ENCODE results near the gene NYNRIN. TPM values are rescaled to one million over a fixed set of nuclear protein-coding genes. Genes with fewer than 3 reads are reported as not detected.
"Not testable (repeated sequence)": the region's sequence is repeated elsewhere in the genome, so short reads cannot be mapped to it uniquely, and the experiment has no call there.

The NYNRIN gene
- total and polyA plus RNA-seq, 3 donors from 2014 or later: 21.8 to 22.0 (median 21.8) TPM

DNA sequence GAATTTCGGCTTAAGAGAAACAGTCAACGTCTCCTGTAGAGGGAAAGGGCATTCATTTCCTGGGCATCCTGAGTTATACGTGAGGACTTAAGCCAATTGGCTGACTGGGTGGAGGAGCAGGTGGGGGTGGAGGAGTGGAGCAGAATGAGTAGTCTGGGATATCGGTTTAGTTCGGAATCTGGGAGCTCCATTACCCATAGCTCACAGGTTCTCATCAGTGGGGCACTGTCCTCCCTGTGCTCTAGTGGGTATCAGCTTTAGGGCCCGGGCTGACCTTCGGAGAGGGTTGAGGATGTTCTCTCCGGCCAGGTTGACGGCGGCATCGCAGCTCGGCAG lies 43.1 kb downstream of the NYNRIN start:
- Histone ChIP-seq H3K27ac (peak overlapping the region; percentile 93 to 96), H3K4me3 (peak overlapping the region; percentile 70 to 84), H3K9me3 (no peaks in the 10 kb centered on the region), H3K27me3 (no peaks in the 10 kb centered on the region), H3K4me1 (peaks cover 17% of the 10 kb centered on the region), H3K36me3 (ENCODE audit: low read depth, missing control alignments) (no peaks in the 10 kb centered on the region)
- intact Hi-C loops (cut with DNase I; ENCODE audit: low total_unique reads): no loop called here
- DNase-seq: no peak
- 1 to 2% methylated on average over 7 to 12 of the region's 12 CpGs for WGBS, 2 donors
- TF ChIP-seq POLR2A (IDR thresholded peaks at IDR 0.05): no peak
- TF ChIP-seq, protein P1, sequence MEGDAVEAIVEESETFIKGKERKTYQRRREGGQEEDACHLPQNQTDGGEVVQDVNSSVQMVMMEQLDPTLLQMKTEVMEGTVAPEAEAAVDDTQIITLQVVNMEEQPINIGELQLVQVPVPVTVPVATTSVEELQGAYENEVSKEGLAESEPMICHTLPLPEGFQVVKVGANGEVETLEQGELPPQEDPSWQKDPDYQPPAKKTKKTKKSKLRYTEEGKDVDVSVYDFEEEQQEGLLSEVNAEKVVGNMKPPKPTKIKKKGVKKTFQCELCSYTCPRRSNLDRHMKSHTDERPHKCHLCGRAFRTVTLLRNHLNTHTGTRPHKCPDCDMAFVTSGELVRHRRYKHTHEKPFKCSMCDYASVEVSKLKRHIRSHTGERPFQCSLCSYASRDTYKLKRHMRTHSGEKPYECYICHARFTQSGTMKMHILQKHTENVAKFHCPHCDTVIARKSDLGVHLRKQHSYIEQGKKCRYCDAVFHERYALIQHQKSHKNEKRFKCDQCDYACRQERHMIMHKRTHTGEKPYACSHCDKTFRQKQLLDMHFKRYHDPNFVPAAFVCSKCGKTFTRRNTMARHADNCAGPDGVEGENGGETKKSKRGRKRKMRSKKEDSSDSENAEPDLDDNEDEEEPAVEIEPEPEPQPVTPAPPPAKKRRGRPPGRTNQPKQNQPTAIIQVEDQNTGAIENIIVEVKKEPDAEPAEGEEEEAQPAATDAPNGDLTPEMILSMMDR (IDR thresholded peaks at IDR 0.05): no peak

GRCh38 chr14:24442240-24443052 lies 43.6 kb downstream of the NYNRIN start, which contains the start of gene SDR39U1:
Gene SDR39U1 (minus strand): TSS chr14:24442776. CDS start chr14:24442769, 7 bp downstream.
- Histone ChIP-seq H3K4me3 (peak within 1 kb of the TSS; percentile 70 to 84), H3K4me1 (peaks cover 17% of the 10 kb centered on the region), H3K36me3 (ENCODE audit: low read depth, missing control alignments) (no peaks in the 10 kb centered on the region), H3K27ac (peak within 1 kb of the TSS; percentile 93 to 96), H3K27me3 (no peaks in the 10 kb centered on the region), H3K9me3 (no peaks in the 10 kb centered on the region)
- DNase-seq: peak; percentile 98
- TF ChIP-seq, protein P1 (IDR thresholded peaks at IDR 0.05): peak in 1 of 3 experiments; percentile 6
- peak; percentile 71 for TF ChIP-seq POLR2A (IDR thresholded peaks at IDR 0.05)
- WGBS, 2 donors: 0 to 1% methylated on average over 29 to 50 of the region's 52 CpGs
- intact Hi-C loops (cut with DNase I; ENCODE audit: low total_unique reads): no loop called here

DNA sequence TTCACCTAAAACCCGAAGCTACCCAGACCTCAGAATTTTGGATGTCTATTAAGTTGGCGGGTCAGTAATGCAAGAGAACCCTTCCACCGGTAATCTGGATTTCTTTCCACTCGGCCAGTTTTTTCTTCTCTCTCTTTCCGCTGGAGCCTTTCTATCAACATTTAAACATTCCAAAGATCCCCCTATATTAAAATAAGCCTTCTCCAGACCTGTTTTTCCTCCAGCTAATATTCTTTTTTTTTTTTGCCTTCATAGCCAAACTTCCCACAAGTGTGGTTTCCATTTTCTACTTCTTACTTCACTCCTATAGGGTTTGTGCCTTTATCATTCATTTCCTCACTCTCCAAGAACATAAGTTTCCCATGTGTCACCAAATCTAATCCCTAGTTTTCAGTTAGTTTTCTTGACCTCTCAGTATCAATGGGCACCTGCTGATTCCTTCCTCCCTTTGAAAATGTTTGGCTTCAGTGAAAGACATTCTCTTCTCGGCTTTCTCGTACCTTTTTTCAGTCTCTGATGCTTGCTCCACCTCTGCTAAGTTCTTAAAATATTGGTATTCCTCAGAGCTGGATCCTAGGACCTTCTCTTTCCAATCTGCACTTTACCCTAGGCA lies 44.4 kb downstream of the NYNRIN start:
- TF ChIP-seq, protein P1 (IDR thresholded peaks at IDR 0.05): no peak
- no peak for TF ChIP-seq POLR2A (IDR thresholded peaks at IDR 0.05)

DNA sequence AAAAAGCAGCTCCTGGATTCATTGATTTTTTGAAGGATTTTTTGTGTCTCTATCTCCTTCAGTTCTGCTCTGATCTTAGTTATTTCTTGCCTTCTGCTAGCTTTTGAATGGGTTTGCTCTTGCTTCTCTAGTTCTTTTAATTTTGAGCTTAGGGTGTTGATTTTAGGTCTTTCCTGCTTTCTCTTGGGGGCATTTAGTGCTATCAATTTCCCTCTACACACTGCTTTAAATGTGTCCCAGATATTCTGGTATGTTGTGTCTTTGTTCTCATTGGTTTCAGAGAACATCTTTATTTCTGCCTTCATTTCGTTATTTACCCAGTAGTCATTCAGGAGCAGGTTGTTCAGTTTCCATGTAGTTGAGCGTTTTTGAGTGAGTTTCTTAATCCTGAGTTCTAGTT lies 52.0 kb downstream of the NYNRIN start:
- 84 to 96% methylated on average over 2 of the region's 2 CpGs for WGBS, 2 donors
- H3K9me3 ChIP-seq; intact Hi-C loops (cut with DNase I; ENCODE audit: low total_unique reads); H3K27ac ChIP-seq; H3K27me3 ChIP-seq; DNase-seq; H3K36me3 ChIP-seq (ENCODE audit: low read depth, missing control alignments); H3K4me1 ChIP-seq; H3K4me3 ChIP-seq: not testable (repeated sequence)

More for the DNA sequence above, 44.4 kb downstream of the NYNRIN start:
- DNase-seq: no peak
- Histone ChIP-seq H3K36me3 (ENCODE audit: low read depth, missing control alignments) (no peaks in the 10 kb centered on the region), H3K27me3 (no peaks in the 10 kb centered on the region), H3K9me3 (no peaks in the 10 kb centered on the region), H3K4me3 (peak overlapping the region; percentile 70 to 84), H3K27ac (peak overlapping the region; percentile 93 to 96), H3K4me1 (peaks cover 17% of the 10 kb centered on the region)
- intact Hi-C loops (cut with DNase I; ENCODE audit: low total_unique reads): no loop called here
- 2 to 4% methylated on average over 6 to 7 of the region's 7 CpGs for WGBS, 2 donors

DNA sequence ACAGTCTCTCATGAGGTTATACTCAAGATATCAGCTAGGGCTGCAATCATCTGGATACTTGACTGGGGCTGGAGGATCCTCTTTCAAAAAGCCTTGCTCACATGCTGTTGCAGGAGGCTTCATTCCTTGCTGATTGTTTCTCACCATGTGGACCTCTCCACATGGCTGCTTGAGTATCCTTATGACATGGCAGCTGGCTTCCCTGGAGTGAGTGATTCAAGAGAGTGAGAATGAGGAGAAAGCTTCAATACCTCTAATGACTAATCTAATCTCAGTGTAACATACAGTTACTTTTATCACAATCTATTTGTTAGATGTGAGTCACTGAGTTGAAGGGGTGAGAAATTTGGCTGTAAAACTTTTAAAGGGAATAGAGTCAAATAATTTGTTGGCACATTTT lies 58.2 kb downstream of the NYNRIN start:
- Histone ChIP-seq H3K4me3 (no peak overlapping the region), H3K27ac (no peak overlapping the region), H3K9me3 (no peaks in the 10 kb centered on the region), H3K36me3 (ENCODE audit: low read depth, missing control alignments) (no peaks in the 10 kb centered on the region), H3K27me3 (no peaks in the 10 kb centered on the region), H3K4me1 (no peaks in the 10 kb centered on the region)
- DNase-seq: no peak
- intact Hi-C loops (cut with DNase I; ENCODE audit: low total_unique reads): no loop called here
- no peak for TF ChIP-seq POLR2A (IDR thresholded peaks at IDR 0.05)
- TF ChIP-seq, protein P1 (IDR thresholded peaks at IDR 0.05): no peak
